IPS DF 6.9 (cell line): ENCODE measurements around the gene HIPK2.

Experiments used
- DNase-seq: peaks from one replicate; pipeline ENCODE4 v3.0.0-alpha.2; 2013; ENCODE audit warnings: low read depth, low spot score
- H3K27ac ChIP-seq: one replicate; pipeline ENCODE4 v1.5.1; 2013; ENCODE audit warnings: low read length, control low read depth
- H3K27me3 ChIP-seq: 2 replicates; pipeline ENCODE4 v1.6.1; 2013; ENCODE audit warnings: mild to moderate bottlenecking, low read length; ENCODE audit not compliant: control insufficient read depth, insufficient read depth
- H3K36me3 ChIP-seq: 2 replicates; pipeline ENCODE4 v1.6.1; 2013; ENCODE audit warnings: low read length; ENCODE audit not compliant: control insufficient read depth, insufficient read depth
- H3K4me1 ChIP-seq: 2 replicates; pipeline ENCODE4 v1.6.1; 2013; ENCODE audit warnings: low read length; ENCODE audit not compliant: control insufficient read depth, insufficient read depth
- H3K4me3 ChIP-seq: 2 replicates; pipeline ENCODE4 v1.5.1; 2013; ENCODE audit warnings: mild to moderate bottlenecking, low read length
- H3K9me3 ChIP-seq: 2 replicates; pipeline ENCODE4 v1.6.1; 2013; ENCODE audit warnings: low read length, inconsistent platforms; ENCODE audit not compliant: control insufficient read depth, insufficient read depth
- WGBS: extraction: QIAGEN DNeasy Blood & Tissue Kit; methylation state at CpG from one replicate; pipeline ENCODE4 v1.1.7; 2013; ENCODE audit warnings: mixed read lengths, missing lambda C conversion rate; ENCODE audit not compliant: insufficient read length, insufficient coverage; 5-methylcytosine and 5-hydroxymethylcytosine counted together

The HIPK2 gene

GRCh38 chr7:139543801-139544603, 233.8 kb downstream of the HIPK2 start:
- no peak for DNase-seq
- no peak overlapping the region for H3K4me3 ChIP-seq
- H3K9me3 ChIP-seq, result no peaks in the 10 kb centered on the region
- no peak overlapping the region for H3K27ac ChIP-seq
- H3K27me3 ChIP-seq, result no peaks in the 10 kb centered on the region
- no CpG with 5 or more reads among the region's 18 CpGs for WGBS
- peaks cover 6% of the 10 kb centered on the region for H3K4me1 ChIP-seq
- no peaks in the 10 kb centered on the region for H3K36me3 ChIP-seq

- DNase-seq, result no peak
- no peak overlapping the region for H3K4me3 ChIP-seq
- no peaks in the 10 kb centered on the region for H3K9me3 ChIP-seq
- H3K27ac ChIP-seq, result no peak overlapping the region
- no peaks in the 10 kb centered on the region for H3K36me3 ChIP-seq
- peaks cover 6% of the 10 kb centered on the region for H3K4me1 ChIP-seq
- H3K27me3 ChIP-seq, result no peaks in the 10 kb centered on the region
- no CpG with 5 or more reads among the region's 28 CpGs for WGBS
Measured at GRCh38 chr7:139542308-139543151, 235.3 kb downstream of the HIPK2 start.

GRCh38 chr7:139541600-139542307, 236.0 kb downstream of the HIPK2 start:
- no peak for DNase-seq
- Histone ChIP-seq H3K27me3 (no peaks in the 10 kb centered on the region), H3K4me3 (no peak overlapping the region), H3K4me1 (peaks cover 6% of the 10 kb centered on the region), H3K9me3 (no peaks in the 10 kb centered on the region), H3K27ac (no peak overlapping the region), H3K36me3 (no peaks in the 10 kb centered on the region)
- no CpG with 5 or more reads among the region's 21 CpGs for WGBS

GRCh38 chr7:139540203-139540602, 237.6 kb downstream of the HIPK2 start:
- Histone ChIP-seq H3K27me3 (no peaks in the 10 kb centered on the region), H3K9me3 (no peaks in the 10 kb centered on the region), H3K4me3 (no peak overlapping the region), H3K27ac (no peak overlapping the region), H3K36me3 (no peaks in the 10 kb centered on the region), H3K4me1 (peaks cover 6% of the 10 kb centered on the region)
- DNase-seq, result no peak
- WGBS, result no CpG with 5 or more reads among the region's 12 CpGs

GRCh38 chr7:139538881-139539635, 238.7 kb downstream of the HIPK2 start:
- DNase-seq, result no peak
- WGBS, result no CpG with 5 or more reads among the region's 8 CpGs
- Histone ChIP-seq H3K36me3 (no peaks in the 10 kb centered on the region), H3K9me3 (no peaks in the 10 kb centered on the region), H3K27me3 (no peaks in the 10 kb centered on the region), H3K4me3 (no peak overlapping the region), H3K4me1 (peaks cover 6% of the 10 kb centered on the region), H3K27ac (no peak overlapping the region)

- no CpG with 5 or more reads among the region's 8 CpGs for WGBS
- no peak overlapping the region for H3K4me3 ChIP-seq
- no peaks in the 10 kb centered on the region for H3K9me3 ChIP-seq
- H3K27ac ChIP-seq, result no peak overlapping the region
- DNase-seq, result no peak
- no peaks in the 10 kb centered on the region for H3K27me3 ChIP-seq
- H3K4me1 ChIP-seq, result 0 out of 2 replicates have a peak, but pooled peaks cover 3% of the 10 kb centered on the region
- no peaks in the 10 kb centered on the region for H3K36me3 ChIP-seq
Measured at GRCh38 chr7:139536152-139536551, 241.6 kb downstream of the HIPK2 start.

- no CpG with 5 or more reads among the region's 7 CpGs for WGBS
- Histone ChIP-seq H3K4me3 (no peak overlapping the region), H3K4me1 (0 out of 2 replicates have a peak, but pooled peaks cover 1% of the 10 kb centered on the region), H3K9me3 (no peaks in the 10 kb centered on the region), H3K36me3 (no peaks in the 10 kb centered on the region), H3K27ac (no peak overlapping the region), H3K27me3 (no peaks in the 10 kb centered on the region)
- no peak for DNase-seq
Measured at GRCh38 chr7:139534966-139535651, 242.7 kb downstream of the HIPK2 start.

GRCh38 chr7:139534096-139534495, 243.7 kb downstream of the HIPK2 start:
- no CpG with 5 or more reads among the region's 9 CpGs for WGBS
- no peaks in the 10 kb centered on the region for H3K4me1 ChIP-seq
- no peaks in the 10 kb centered on the region for H3K36me3 ChIP-seq
- H3K9me3 ChIP-seq, result no peaks in the 10 kb centered on the region
- H3K27ac ChIP-seq, result no peak overlapping the region
- H3K4me3 ChIP-seq, result no peak overlapping the region
- DNase-seq, result no peak
- no peaks in the 10 kb centered on the region for H3K27me3 ChIP-seq

- H3K9me3 ChIP-seq, result no peaks in the 10 kb centered on the region
- WGBS, result no CpG with 5 or more reads among the region's 6 CpGs
- H3K36me3 ChIP-seq, result no peaks in the 10 kb centered on the region
- no peak overlapping the region for H3K27ac ChIP-seq
- no peak overlapping the region for H3K4me3 ChIP-seq
- H3K4me1 ChIP-seq, result no peaks in the 10 kb centered on the region
- H3K27me3 ChIP-seq, result no peaks in the 10 kb centered on the region
- DNase-seq, result no peak
Measured at GRCh38 chr7:139532636-139533155, 245.1 kb downstream of the HIPK2 start.
